H9 (cell line): ENCODE data around the gene SELENOK. TPM values are rescaled to one million over a fixed set of nuclear protein-coding genes. Genes with fewer than 3 reads are reported as not detected.

Experiments used
- DNase-seq: peaks from one replicate; pipeline ENCODE4 v3.0.0-alpha.2; 2017
- H2AFZ ChIP-seq: one replicate; pipeline ENCODE4 v1.6.1; 2013; ENCODE audit warnings: mild to moderate bottlenecking, low read length, control low read depth, moderate library complexity
- H2AK5ac ChIP-seq: 2 replicates; pipeline ENCODE4 v1.6.1; 2013; ENCODE audit warnings: low read length, control low read depth, mixed read lengths; ENCODE audit not compliant: insufficient read length
- H2BK120ac ChIP-seq: one replicate; pipeline ENCODE4 v1.6.1; 2013; ENCODE audit warnings: low read depth, mild to moderate bottlenecking, low read length, control low read depth, inconsistent platforms; ENCODE audit not compliant: poor library complexity, severe bottlenecking
- H2BK12ac ChIP-seq: 2 replicates; pipeline ENCODE4 v1.6.1; 2013; ENCODE audit warnings: low read length, control low read depth, mixed read lengths, low read depth; ENCODE audit not compliant: insufficient read length
- H2BK15ac ChIP-seq: 2 replicates; pipeline ENCODE4 v1.6.1; 2013; ENCODE audit warnings: low read depth, low read length, control low read depth
- H2BK20ac ChIP-seq: one replicate; pipeline ENCODE4 v1.6.1; 2013; ENCODE audit warnings: low read depth, mild to moderate bottlenecking, low read length, control low read depth, inconsistent platforms; ENCODE audit not compliant: poor library complexity, severe bottlenecking
- H2BK5ac ChIP-seq: 2 replicates; pipeline ENCODE4 v1.6.1; 2013; ENCODE audit warnings: low read length, control low read depth, mixed read lengths; ENCODE audit not compliant: insufficient read length
- H3K14ac ChIP-seq: 2 replicates; pipeline ENCODE4 v1.6.1; 2013; ENCODE audit warnings: low read length, control low read depth; ENCODE audit not compliant: insufficient read depth
- H3K18ac ChIP-seq: 2 replicates; pipeline ENCODE4 v1.6.1; 2013; ENCODE audit warnings: low read depth, mild to moderate bottlenecking, mixed read lengths, low read length, control low read depth; ENCODE audit not compliant: insufficient read length
- H3K23ac ChIP-seq: 2 replicates; pipeline ENCODE4 v1.6.1; 2013; ENCODE audit warnings: low read length, control low read depth, mixed read lengths, low read depth; ENCODE audit not compliant: insufficient read length
- H3K23me2 ChIP-seq: 2 replicates; pipeline ENCODE4 v1.6.1; 2013; ENCODE audit warnings: low read depth, mild to moderate bottlenecking, mixed read lengths, low read length, control low read depth; ENCODE audit not compliant: insufficient read length, poor library complexity, severe bottlenecking
- H3K27ac ChIP-seq: 2 replicates; pipeline ENCODE4 v1.5.1; 2013; ENCODE audit warnings: low read length, control low read depth, mixed read lengths, low read depth; ENCODE audit not compliant: insufficient read length
- H3K27me3 ChIP-seq: 2 replicates; pipeline ENCODE4 v1.6.1; 2013; ENCODE audit warnings: low read length, control low read depth, inconsistent platforms; ENCODE audit not compliant: insufficient read depth
- H3K4ac ChIP-seq: 2 replicates; pipeline ENCODE4 v1.6.1; 2013; ENCODE audit warnings: low read depth, mild to moderate bottlenecking, control low read depth, inconsistent platforms, low read length, moderate library complexity
- H3K4me1 ChIP-seq: 2 replicates; pipeline ENCODE4 v1.6.1; 2013; ENCODE audit warnings: low read length, control low read depth, inconsistent platforms; ENCODE audit not compliant: insufficient read depth
- H3K4me2 ChIP-seq: 2 replicates; pipeline ENCODE4 v1.6.1; 2013; ENCODE audit warnings: low read length, control low read depth, mixed read lengths; ENCODE audit not compliant: insufficient read length, insufficient read depth
- H3K56ac ChIP-seq: 2 replicates; pipeline ENCODE4 v1.6.1; 2013; ENCODE audit warnings: low read depth, mild to moderate bottlenecking, mixed read lengths, low read length, control low read depth; ENCODE audit not compliant: insufficient read length
- H3K79me1 ChIP-seq: 2 replicates; pipeline ENCODE4 v1.6.1; 2013; ENCODE audit warnings: low read depth, mild to moderate bottlenecking, moderate library complexity, low read length, control low read depth, inconsistent platforms; ENCODE audit not compliant: insufficient read depth, poor library complexity, severe bottlenecking
- H3K79me2 ChIP-seq: 2 replicates; pipeline ENCODE4 v1.6.1; 2013; ENCODE audit warnings: low read length, control low read depth, inconsistent platforms; ENCODE audit not compliant: insufficient read depth
- H3K9ac ChIP-seq: 2 replicates; pipeline ENCODE4 v1.6.1; 2013; ENCODE audit warnings: low read length, control low read depth, mixed read lengths; ENCODE audit not compliant: insufficient read length; ENCODE audit errors: extremely low read depth
- H3K9me3 ChIP-seq: one replicate; pipeline ENCODE4 v1.6.1; 2013; ENCODE audit warnings: low read depth, low read length, inconsistent platforms; ENCODE audit not compliant: control insufficient read depth
- H3T11ph ChIP-seq: one replicate; pipeline ENCODE4 v1.6.1; 2013; ENCODE audit warnings: mild to moderate bottlenecking, low read length, control low read depth, inconsistent platforms
- H4K20me1 ChIP-seq: one replicate; pipeline ENCODE4 v1.6.1; 2013; ENCODE audit not compliant: control insufficient read depth, insufficient read length, insufficient read depth
- H4K5ac ChIP-seq: 2 replicates; pipeline ENCODE4 v1.6.1; 2013; ENCODE audit warnings: low read depth, mild to moderate bottlenecking, mixed read lengths, low read length, control low read depth; ENCODE audit not compliant: insufficient read length
- H4K8ac ChIP-seq: replicated peaks from 2 replicates; pipeline ENCODE4 v1.6.1; 2013; ENCODE audit warnings: low read length, control low read depth, mixed read lengths, low read depth; ENCODE audit not compliant: insufficient read length
- H4K91ac ChIP-seq: 2 replicates; pipeline ENCODE4 v1.6.1; 2013; ENCODE audit warnings: low read depth, mild to moderate bottlenecking, moderate library complexity, mixed read lengths, low read length, control low read depth; ENCODE audit not compliant: insufficient read length
- H3K27ac Mint-ChIP-seq, 3 experiments: 2 replicates in 2 of 3; 3 replicates in 1 of 3; pipeline ENCODE4 v1.8.0; 2020 to 2021; ENCODE audit warnings: mixed read lengths in 3 of 3, mild to moderate bottlenecking in 1 of 3, moderate library complexity in 1 of 3
- H3K27me3 Mint-ChIP-seq: 2 replicates; pipeline ENCODE4 v1.8.0; 2021; ENCODE audit warnings: low read depth, mild to moderate bottlenecking, moderate library complexity, mixed read lengths
- H3K36me3 Mint-ChIP-seq, 3 experiments: 2 replicates in 2 of 3; 3 replicates in 1 of 3; pipeline ENCODE4 v1.8.0; 2020 to 2021; ENCODE audit warnings: low read depth in 3 of 3, mixed read lengths in 3 of 3; ENCODE audit not compliant: insufficient read depth in 1 of 3
- H3K4me1 Mint-ChIP-seq, 2 experiments: 2 replicates each; pipeline ENCODE4 v1.8.0; 2020; ENCODE audit warnings: mixed read lengths in 2 of 2
- H3K4me3 Mint-ChIP-seq, 2 experiments: 2 replicates in 1 of 2; 3 replicates in 1 of 2; pipeline ENCODE4 v1.8.0; 2020 to 2021; ENCODE audit warnings: mild to moderate bottlenecking in 2 of 2, mixed read lengths in 2 of 2, moderate library complexity in 1 of 2
- H3K9me3 Mint-ChIP-seq, 2 experiments: 2 replicates in 1 of 2; 3 replicates in 1 of 2; pipeline ENCODE4 v1.8.0; 2020; ENCODE audit warnings: mild to moderate bottlenecking in 2 of 2, mixed read lengths in 2 of 2, moderate library complexity in 1 of 2
- WGBS: extraction: QIAGEN DNeasy Blood & Tissue Kit; methylation state at CpG from one replicate; pipeline ENCODE4 v1.1.7; 2013; ENCODE audit warnings: missing lambda C conversion rate, low lambda C conversion rate, mixed read lengths; ENCODE audit not compliant: insufficient read length; ENCODE audit errors: extremely low coverage; 5-methylcytosine and 5-hydroxymethylcytosine counted together
- total RNA-seq: library from RNA; stranded (reverse); gene quantifications from 2 replicates; pipeline ENCODE4 v1.2.1, GENCODE V29; 2021
- TF ChIP-seq, protein P1 (sequence below): fragments of 200-600 bp; sonication (generic); conservative IDR thresholded peaks from 3 replicates; pipeline ENCODE4 v1.8.0; 2021; ENCODE audit warnings: antibody characterized with exemption, mild to moderate bottlenecking

SELENOK gene
- total RNA-seq, 1 experiment from 2014 or later = 34.6 TPM

DNA sequence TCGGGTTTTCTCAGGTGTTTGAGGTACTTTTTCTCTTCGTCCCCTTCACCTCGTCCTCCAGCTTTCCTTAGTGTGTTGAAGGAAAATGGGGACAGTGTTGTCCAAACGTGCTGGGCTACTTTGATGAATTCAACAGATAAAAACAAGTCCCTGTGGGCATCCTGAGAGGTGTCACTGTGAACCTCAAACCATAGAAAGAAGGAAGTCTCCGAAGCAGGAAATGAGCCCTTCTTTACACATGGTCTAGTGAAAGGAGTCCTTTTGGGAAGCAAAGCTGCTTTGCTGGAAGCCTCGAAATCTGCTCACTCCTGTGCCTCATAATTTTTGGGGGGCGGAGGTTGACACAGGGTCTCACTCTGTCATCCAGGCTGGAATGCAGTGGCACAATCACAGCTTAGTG lies 34.7 kb downstream of the SELENOK start:
- Mint-ChIP-seq H3K4me3 (no peak overlapping the region), H3K27me3 (no peaks in the 10 kb centered on the region), H3K9me3 (no peaks in the 10 kb centered on the region), H3K4me1 (no peaks in the 10 kb centered on the region), H3K36me3 (peaks cover 2 to 40% (median 20%) of the 10 kb centered on the region in 3 experiments; a peak in 5 of 7 replicates), H3K27ac (no peak overlapping the region)
- Histone ChIP-seq H3K4me1 (no peaks in the 10 kb centered on the region), H4K5ac (no peak overlapping the region), H3K27me3 (no peaks in the 10 kb centered on the region; the same call in 1 of the 2 replicates), H4K91ac (no peak overlapping the region), H2AFZ (no peak overlapping the region), H3K27ac (no peak overlapping the region), H3K4me2 (no peak overlapping the region), H2BK12ac (no peak overlapping the region), H2BK5ac (no peak overlapping the region), H3K14ac (no peak overlapping the region), H3K18ac (no peak overlapping the region), H3K56ac (no peak overlapping the region), H3K9me3 (no peaks in the 10 kb centered on the region), H4K20me1 (no peaks in the 10 kb centered on the region), H3K79me1 (no peaks in the 10 kb centered on the region), H2AK5ac (no peak overlapping the region), H3K23ac (no peak overlapping the region), H2BK15ac (no peak overlapping the region), H4K8ac (no peak overlapping the region), H3T11ph (no peak overlapping the region), H2BK20ac (no peak overlapping the region), H3K4ac (no peak overlapping the region), H2BK120ac (no peak overlapping the region), H3K79me2 (no peaks in the 10 kb centered on the region), H3K23me2 (no peaks in the 10 kb centered on the region), H3K9ac (no peak overlapping the region)
- no peak for DNase-seq
- TF ChIP-seq, protein P1, sequence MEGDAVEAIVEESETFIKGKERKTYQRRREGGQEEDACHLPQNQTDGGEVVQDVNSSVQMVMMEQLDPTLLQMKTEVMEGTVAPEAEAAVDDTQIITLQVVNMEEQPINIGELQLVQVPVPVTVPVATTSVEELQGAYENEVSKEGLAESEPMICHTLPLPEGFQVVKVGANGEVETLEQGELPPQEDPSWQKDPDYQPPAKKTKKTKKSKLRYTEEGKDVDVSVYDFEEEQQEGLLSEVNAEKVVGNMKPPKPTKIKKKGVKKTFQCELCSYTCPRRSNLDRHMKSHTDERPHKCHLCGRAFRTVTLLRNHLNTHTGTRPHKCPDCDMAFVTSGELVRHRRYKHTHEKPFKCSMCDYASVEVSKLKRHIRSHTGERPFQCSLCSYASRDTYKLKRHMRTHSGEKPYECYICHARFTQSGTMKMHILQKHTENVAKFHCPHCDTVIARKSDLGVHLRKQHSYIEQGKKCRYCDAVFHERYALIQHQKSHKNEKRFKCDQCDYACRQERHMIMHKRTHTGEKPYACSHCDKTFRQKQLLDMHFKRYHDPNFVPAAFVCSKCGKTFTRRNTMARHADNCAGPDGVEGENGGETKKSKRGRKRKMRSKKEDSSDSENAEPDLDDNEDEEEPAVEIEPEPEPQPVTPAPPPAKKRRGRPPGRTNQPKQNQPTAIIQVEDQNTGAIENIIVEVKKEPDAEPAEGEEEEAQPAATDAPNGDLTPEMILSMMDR = no peak
- no CpG with 5 or more reads among the region's 7 CpGs for WGBS
